ENCODE results near the gene VWCE. TPM values are rescaled to one million over a fixed set of nuclear protein-coding genes. Genes with fewer than 3 reads are reported as not detected.

Gene VWCE
- polyA plus RNA-seq, 3 donors = 1.3 to 1.6 (median 1.3) TPM

- DNase-seq (ENCODE audit: low read depth in 3 of 3, low spot score in 2 of 3) = no peak
Measured at GRCh38 chr11:61331651-61332050, 36.5 kb upstream of the VWCE start.

- DNase-seq (ENCODE audit: low read depth in 3 of 3, low spot score in 2 of 3) = no peak
Measured at GRCh38 chr11:61329871-61330270, 34.8 kb upstream of the VWCE start.

GRCh38 chr11:61328351-61328750 is 33.2 kb upstream of the VWCE start:
- DNase-seq (ENCODE audit: low read depth in 3 of 3, low spot score in 2 of 3) = no peak

- DNase-seq (ENCODE audit: low read depth in 3 of 3, low spot score in 2 of 3) = no peak
Measured at GRCh38 chr11:61327669-61328071, 32.6 kb upstream of the VWCE start.

- DNase-seq (ENCODE audit: low read depth in 3 of 3, low spot score in 2 of 3) = no peak
Measured at GRCh38 chr11:61325649-61326414, 30.7 kb upstream of the VWCE start.

GRCh38 chr11:61315260-61315659 is 20.1 kb upstream of the VWCE start:
- DNase-seq (ENCODE audit: low read depth in 3 of 3, low spot score in 2 of 3) = no peak

GRCh38 chr11:61310749-61311148 is 15.6 kb upstream of the VWCE start:
- no peak for DNase-seq (ENCODE audit: low read depth in 3 of 3, low spot score in 2 of 3)

- no peak for DNase-seq (ENCODE audit: low read depth in 3 of 3, low spot score in 2 of 3)
Measured at GRCh38 chr11:61309739-61310138, 14.6 kb upstream of the VWCE start.

- DNase-seq (ENCODE audit: low read depth in 3 of 3, low spot score in 2 of 3) = no peak
Measured at GRCh38 chr11:61309141-61309540, 14.0 kb upstream of the VWCE start.

GRCh38 chr11:61307354-61307753 is 12.2 kb upstream of the VWCE start:
- DNase-seq (ENCODE audit: low read depth in 3 of 3, low spot score in 2 of 3) = no peak

- no peak for DNase-seq (ENCODE audit: low read depth in 3 of 3, low spot score in 2 of 3)
Measured at GRCh38 chr11:61306221-61306620, 11.1 kb upstream of the VWCE start.

- DNase-seq (ENCODE audit: low read depth in 3 of 3, low spot score in 2 of 3) = no peak
Measured at GRCh38 chr11:61305417-61305816, 10.3 kb upstream of the VWCE start.

- DNase-seq (ENCODE audit: low read depth in 3 of 3, low spot score in 2 of 3) = no peak
Measured at GRCh38 chr11:61303725-61304124, 8.6 kb upstream of the VWCE start.

- no peak for DNase-seq (ENCODE audit: low read depth in 3 of 3, low spot score in 2 of 3)
Measured at GRCh38 chr11:61302550-61302949, 7.4 kb upstream of the VWCE start.

- no peak for DNase-seq (ENCODE audit: low read depth in 3 of 3, low spot score in 2 of 3)
Measured at GRCh38 chr11:61298663-61299244, 3.6 kb upstream of the VWCE start.

- no peak for DNase-seq (ENCODE audit: low read depth in 3 of 3, low spot score in 2 of 3)
Measured at GRCh38 chr11:61297746-61298145, 2.6 kb upstream of the VWCE start.

GRCh38 chr11:61297341-61297740 is 2.2 kb upstream of the VWCE start:
- DNase-seq (ENCODE audit: low read depth in 3 of 3, low spot score in 2 of 3) = no peak

- DNase-seq (ENCODE audit: low read depth in 3 of 3, low spot score in 2 of 3) = no peak
Measured at GRCh38 chr11:61295596-61295926, 445 bp upstream of the VWCE start.

- no peak for DNase-seq (ENCODE audit: low read depth in 3 of 3, low spot score in 2 of 3)
Measured at GRCh38 chr11:61293867-61294716, 1.0 kb downstream of the VWCE start.

GRCh38 chr11:61292356-61292755 is 2.8 kb downstream of the VWCE start:
- no peak for DNase-seq (ENCODE audit: low read depth in 3 of 3, low spot score in 2 of 3)

GRCh38 chr11:61290905-61291690 is 4.0 kb downstream of the VWCE start:
- DNase-seq (ENCODE audit: low read depth in 3 of 3, low spot score in 2 of 3) = no peak

Data from right renal cortex interstitium (tissue), 3 donors.